NCI-H524 (cell line): ENCODE measurements around the gene SLC30A7.
A peak's percentile ranks its signal among the peaks of the same experiment; 100 is the strongest.
"Not testable (repeated sequence)": the region's sequence is repeated elsewhere in the genome, so short reads cannot be mapped to it uniquely, and the experiment has no call there.

Experiments
- DNase-seq, 2 experiments: peaks; one replicate each; lab custom pipeline; 2025; lab: John Stamatoyannopoulos, UW

Gene SLC30A7, protein sequence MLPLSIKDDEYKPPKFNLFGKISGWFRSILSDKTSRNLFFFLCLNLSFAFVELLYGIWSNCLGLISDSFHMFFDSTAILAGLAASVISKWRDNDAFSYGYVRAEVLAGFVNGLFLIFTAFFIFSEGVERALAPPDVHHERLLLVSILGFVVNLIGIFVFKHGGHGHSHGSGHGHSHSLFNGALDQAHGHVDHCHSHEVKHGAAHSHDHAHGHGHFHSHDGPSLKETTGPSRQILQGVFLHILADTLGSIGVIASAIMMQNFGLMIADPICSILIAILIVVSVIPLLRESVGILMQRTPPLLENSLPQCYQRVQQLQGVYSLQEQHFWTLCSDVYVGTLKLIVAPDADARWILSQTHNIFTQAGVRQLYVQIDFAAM

DNA sequence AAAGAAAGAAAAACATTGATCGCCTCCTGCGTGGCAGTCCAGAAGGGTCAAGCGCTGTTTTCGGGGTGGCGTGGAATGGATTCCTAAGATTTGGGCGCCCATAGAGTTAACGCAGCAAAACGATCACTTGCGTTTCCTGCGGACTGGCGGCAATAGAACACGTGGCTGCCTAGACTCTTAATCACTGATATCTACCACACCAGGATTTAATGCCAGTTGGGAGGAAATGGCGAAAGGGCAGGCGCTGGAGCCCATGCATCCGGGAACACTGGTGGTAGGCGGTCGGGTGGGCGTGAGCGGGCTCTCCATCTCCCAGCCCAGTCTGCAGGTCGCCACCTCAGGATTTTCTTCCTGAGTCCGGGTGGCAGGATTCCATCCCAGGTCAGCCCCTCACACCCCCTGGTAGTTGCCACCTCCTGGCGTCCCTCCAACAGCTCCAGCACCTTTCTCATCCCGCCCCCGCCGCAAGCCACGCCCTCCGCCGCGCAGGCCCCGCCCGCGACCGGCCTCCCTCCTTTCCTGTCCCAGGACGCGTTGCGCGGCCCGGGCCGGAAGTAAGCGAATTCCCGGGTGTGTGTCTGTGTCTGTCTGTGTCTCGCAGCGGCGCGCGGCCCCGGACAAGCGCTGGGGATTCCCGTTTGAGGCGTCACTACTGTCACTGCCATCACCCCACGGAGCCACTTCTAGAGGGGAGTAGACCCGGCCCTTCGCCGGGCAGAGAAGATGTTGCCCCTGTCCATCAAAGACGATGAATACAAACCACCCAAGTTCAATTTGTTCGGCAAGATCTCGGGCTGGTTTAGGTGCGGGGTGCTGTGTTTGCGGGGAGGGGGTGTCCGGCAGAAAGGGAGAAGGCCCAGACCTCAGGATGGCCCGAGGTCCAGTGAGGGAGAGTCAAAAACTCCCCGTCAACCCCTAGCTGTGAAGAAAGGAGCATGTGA lies at the start of gene SLC30A7:
Gene SLC30A7, plus strand, starts transcription at position 551 of the 941 bp plus-strand sequence. Its CDS starts 173 bp downstream, at position 724.
- DNase-seq = peak; percentile 85 to 87

DNA sequence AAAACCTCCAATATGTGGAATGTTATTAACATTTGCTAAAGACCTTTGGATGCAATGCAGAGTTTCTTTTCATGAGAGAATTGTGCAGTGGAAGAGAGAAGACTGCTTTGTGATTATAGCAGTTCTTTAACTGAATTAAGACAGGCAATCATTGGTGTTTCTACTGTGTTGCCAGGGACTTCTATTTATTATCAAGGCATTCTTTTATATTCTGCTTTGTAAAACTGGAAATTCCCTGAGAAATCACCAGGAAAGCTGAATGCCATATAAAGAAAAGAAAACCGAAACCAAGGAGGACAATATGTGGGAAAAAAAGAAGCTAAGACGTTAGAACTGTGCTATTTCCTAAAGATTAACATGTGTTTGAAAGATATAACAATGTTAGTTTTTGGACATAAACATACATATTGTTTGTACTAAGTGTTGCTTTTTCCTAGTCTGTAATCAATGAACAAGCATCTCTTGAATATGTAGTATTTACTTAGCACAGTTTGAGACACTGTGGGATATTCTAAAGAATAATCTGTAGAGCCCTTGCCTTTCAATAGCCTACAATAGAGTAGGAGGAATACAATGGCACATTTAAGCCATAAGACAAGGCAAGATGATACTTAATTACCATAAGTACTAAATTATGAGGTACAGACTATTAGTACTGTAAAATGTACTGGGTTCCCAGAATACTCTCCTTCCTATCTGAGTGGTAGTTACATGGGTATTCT lies 48.4 kb upstream of the SLC30A7 start:
- no peak for DNase-seq

DNA sequence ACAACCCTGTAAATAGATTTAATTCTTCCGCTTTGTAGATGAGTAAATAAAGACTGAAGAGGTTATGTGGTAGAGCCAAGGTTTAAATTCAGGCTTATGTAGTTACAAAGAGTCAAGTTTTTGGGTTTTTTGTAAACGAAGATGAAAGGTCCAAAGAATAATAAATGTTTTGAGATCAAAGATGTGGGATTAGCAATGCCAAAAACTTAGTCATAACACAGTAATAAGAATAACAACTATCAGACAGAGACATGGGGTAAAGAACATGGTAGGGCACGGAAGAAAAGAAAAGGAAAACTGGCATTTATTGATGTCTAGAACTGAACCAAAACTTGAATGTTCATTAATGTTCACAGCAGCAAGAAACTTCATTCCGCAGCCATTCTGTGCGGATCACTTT lies 44.2 kb upstream of the SLC30A7 start:
- no peak for DNase-seq

DNA sequence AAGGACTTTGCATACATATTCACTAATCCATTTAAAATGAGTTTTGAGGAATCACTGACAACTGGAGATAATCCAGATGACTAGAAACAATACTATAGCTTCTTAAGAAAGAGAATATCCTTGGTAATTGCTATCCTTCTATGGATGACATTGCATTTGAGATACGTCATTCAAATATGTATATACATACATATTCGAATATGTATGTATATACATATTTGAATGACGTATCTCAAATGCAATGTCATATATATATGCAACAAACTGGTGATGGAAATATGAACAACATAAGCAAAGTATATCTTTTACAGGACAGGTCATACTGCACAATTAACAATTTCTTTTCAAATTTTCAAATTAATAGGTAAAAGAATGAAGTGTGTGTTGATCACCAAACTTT lies 42.9 kb upstream of the SLC30A7 start:
- DNase-seq = no peak

DNA sequence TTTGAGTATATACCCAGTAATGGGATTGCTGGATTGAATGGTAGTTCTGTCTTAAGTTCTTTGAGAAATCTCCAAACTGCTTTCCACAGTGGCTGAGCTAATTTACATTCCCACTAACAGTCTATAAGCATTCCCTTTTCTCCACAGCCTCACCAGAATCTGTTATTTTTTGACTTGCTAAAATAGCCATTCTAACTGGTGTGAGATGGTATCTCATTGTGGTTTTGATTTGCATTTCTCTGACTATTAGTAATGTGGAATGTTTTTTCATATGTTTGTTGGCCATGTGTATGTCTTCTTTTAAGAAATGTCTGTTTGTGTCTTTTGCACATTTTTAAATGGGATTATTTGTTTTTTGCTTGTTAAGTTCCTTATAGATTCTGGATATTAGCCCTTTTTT lies 40.8 kb upstream of the SLC30A7 start:
- DNase-seq = not testable (repeated sequence)

DNA sequence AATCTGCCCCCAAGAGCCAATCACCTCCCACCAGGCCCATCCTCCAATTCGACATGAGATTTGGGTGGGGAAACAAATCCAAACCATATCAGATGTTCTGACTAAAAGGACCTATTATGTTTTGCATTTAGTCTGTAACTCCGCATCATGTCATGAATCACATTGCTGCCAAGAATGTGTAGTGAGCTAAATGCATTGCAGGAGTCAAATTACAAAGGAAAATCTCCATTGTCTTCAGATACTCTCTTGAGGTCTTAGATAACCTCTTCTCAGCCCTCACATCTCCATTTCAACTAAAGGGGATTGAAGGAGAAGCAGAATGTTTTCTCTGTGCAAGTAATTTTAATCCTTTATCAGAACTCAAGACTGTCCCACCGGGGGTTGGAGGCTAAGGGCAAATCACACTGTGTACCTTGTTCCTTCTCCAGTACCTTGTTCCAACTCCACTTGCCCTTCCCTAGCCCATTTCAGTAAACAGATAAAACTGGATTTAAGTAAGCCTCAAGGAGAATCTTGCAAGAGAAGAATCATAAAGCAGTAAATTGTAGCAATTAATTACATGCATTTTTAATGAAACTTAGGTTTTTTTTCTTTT lies 35.4 kb upstream of the SLC30A7 start:
- peak in 1 of 2 experiments; percentile 20 for DNase-seq

DNA sequence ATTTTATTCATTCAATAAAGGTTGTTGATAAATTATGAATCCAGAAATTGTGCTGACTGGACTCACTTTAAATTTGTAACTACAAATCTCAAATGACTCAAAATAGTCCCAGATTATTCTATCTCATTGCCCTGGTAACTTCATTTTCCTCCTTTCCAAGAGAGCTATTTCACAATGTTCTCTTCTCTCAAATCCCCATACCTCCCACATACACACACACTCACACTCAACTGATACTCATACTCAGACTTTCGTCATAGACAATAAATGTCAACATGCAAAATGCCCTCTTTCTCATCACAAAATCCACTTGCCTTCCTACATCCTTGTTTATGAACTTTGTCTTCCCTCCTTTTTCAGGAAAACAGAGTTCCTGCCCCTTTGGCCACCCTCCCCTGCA lies 34.5 kb upstream of the SLC30A7 start:
- DNase-seq = no peak

DNA sequence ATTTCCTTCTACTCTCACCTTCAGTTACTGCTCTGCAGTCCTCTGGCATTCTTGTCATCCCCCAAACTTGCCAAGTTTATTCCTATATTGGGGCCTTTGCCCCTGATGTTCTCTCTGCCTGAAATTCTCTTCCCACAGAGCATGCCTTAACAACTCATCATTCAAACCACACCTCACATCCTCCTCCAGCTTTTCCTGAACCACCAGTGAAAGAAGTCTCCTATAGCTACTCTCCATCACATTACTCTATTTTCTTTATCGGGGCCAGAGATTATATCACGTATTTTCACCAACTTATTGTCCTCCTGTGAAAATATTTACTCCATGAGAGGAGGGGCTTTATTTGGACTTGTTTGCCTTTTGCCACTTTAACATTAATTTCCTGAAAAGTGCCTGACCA lies 33.3 kb upstream of the SLC30A7 start:
- DNase-seq = no peak

DNA sequence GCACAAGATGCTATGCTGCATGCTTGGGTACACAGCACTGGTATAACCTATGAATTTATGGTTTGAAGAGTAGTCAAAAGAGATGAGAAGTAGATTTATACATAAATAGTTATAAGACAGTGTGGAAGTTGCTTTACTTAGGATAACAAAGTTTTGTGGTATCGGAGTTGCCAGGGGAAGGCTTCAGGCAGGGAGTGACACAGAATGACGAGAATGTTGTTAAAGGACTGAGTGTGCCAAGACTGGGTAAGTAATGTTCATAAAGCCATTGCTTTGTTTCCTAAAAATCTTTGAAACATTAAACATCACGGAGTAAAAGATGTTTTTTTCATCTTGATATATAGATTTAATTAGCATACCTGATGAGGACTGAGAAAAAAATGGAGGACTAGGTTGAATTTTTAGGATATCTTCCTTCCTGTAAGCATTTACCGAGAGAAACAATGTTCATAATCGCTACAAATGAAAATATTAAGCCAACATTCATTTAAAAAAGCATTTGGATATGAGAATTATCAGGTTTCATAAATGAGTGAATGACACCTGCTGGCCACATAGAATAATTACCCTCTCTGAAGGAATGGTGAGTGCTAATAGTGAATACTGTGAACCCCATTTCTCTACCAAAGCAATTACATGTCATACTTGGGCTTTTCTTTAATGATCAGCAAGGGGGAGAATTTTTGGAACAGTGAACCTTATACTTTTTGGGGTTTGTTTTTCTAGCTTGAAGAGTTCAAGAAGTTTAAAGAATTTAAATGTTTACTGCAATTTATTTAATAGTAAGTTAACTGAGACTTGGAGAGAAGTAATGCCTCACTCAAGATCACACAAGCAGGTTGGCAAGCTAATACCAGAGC lies 29.6 kb upstream of the SLC30A7 start:
- peak in 1 of 2 experiments; percentile 59 for DNase-seq

DNA sequence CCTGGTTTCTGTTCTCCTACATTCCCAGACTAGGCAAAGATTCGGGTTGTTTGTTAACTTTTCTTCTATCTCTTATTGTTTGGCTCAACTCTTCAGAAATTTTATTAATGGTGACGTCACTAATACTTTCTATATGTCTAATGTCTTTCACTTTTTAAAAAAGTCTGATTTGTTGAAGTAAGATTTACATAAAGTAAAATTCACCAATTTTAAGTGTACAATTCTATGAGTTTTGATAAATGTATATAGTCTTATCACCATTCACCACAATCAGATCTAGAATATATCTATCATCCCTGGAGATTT lies 29.0 kb upstream of the SLC30A7 start:
- DNase-seq = no peak

DNA sequence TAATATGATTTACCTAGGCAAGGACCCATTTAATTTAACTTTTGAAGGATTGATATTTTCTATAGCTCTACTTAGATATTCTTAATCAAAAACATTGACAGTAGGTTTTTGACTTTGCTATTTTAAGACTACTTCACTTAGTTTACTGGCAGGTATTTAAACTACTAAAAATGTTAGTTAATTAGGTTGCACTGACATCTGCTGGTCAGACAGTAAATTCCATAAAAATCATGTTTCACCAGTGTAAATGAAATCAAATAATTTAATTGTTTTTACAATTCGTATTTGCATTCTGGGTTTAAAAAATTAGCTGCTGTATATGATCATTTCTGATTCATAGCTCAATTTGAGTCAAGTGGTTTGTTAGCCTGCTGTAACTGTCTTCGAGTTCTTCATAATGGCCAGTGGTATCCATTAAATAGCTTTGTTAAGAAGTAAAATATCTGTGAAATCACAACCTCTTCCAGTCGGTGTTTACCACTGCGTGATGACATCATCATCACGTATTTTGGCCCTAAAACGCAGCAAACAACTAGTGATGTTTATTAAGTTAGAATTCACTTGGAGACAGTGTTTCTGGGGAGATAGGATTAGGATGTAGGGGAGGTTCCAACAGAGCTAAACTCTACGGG lies 27.4 kb upstream of the SLC30A7 start:
- peak in 1 of 2 experiments; percentile 36 for DNase-seq

DNA sequence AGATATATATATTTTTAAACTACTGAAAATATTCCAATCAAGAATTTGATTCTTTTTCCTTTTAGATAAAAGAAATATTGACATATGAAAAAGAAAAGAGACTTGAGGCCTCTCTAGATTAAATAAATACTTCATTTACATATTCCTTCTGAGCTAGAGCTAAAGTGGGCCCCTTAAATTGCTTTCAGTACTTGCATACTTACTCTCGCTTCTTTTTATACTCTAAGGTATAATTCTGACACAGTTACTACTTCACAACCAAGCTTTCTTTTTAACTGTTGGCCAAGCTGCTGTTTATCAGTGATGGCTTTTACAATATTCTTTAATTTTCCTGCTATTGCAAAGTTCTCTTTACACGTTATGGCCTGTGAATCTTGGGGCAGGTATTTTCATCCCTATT lies 25.9 kb upstream of the SLC30A7 start:
- DNase-seq = no peak

DNA sequence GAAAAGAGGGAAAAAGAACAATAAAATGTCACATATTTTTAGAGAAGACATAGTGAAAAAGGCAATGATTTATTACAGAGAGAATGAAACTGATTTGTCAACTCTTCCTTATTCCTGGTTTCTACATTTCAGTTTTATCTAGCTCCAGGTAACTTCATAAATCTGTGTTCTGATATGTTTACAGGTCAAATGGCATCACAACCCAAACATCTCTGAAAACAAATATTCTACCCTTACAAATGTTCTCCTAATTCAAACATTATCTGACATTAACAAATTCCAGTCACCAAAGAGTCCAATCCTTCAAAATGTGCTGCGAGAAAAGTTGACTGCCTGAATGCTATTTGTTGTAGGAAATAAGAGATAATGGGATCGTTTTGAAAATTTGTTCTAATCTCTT lies 21.5 kb upstream of the SLC30A7 start:
- DNase-seq = no peak

DNA sequence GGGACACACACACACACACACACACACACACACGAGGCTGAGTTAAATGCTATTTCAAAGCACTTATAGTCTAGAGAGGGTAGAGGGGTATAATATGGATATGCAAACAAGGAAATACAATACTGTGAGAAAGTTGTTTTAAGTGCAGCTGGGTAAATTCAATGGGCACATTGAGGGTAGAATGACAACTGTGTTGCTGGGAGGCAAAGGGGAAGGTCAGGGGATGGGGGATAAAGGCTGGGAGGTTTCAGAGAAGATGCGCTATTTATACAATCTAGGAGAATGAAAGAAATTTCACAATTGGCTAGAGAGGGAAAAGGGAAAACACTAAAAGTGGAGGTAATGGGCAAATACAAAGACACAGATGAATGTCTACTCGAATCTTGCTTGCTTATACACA lies 20.7 kb upstream of the SLC30A7 start:
- no peak for DNase-seq

DNA sequence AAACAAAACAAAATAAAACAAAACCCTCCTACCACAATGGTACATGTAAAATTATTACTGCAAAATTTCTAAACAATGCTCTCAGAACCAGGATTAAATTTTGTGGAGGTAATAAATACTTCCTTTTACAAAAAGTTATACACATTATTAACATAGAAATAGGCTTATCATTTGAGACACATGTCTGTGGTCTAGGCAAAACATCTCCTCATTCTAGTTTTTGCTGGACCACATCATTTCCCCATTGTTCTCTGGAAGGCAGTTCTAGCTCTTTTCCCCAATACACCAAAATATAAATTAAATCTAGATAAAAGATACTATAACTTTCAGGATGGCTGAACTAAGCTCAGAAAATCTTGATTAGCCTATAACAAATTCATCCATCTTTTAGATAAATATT lies 19.6 kb upstream of the SLC30A7 start:
- no peak for DNase-seq

DNA sequence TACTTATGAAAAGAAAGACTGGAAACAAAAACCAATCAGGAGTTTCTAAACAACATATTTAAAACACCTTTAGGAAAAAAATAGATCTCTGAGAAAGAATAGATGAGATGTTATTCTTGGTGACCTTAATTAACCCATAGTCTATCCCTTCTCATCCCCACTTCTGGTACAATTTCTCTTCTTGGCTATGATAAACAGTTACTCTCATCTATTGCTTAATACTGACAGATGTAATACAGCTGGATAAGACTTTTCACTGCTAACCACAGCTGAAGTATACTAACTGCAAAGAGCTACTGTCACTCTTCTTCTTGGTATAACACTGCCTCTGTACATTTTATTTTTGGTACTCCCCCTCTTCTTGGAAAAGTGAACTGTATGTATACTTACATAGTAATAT lies 16.5 kb upstream of the SLC30A7 start:
- DNase-seq = no peak

DNA sequence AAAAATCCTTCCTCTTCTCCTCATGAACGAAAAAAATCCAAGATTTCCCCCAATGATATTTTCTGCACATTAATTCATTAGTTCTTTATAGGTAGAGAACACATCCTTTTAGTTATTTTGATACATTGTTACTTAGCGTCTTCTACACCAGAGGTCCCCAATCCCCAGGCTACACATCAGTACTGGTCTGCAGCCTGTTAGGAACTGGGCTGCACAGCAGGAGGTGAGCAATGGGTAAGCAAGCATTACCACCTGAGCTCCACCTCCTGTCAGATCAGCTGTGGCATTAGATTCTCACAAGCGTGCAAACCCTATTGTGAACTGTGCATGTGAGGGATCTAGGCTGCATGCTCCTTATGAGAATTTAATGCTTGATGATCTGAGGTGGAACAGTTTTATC lies 14.2 kb upstream of the SLC30A7 start:
- DNase-seq = no peak

DNA sequence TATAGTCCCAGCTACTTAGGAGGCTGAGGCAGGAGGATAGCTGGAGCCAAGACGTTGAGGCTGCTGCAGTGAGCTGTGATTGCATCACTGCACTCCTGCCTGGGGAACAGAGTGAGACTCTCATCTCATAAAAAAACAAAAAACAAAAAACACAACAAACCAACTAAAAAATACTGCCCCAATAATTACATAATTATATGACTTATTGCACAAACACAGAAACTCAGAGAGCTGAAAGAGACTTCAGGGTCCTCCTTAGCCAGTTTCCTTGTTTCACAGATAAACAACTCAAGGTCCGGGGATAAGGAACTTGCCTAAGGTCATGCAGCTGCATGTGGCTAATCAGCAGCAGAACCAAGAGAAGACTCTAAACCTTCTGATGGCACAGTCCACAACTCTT lies 13.2 kb upstream of the SLC30A7 start:
- no peak for DNase-seq

DNA sequence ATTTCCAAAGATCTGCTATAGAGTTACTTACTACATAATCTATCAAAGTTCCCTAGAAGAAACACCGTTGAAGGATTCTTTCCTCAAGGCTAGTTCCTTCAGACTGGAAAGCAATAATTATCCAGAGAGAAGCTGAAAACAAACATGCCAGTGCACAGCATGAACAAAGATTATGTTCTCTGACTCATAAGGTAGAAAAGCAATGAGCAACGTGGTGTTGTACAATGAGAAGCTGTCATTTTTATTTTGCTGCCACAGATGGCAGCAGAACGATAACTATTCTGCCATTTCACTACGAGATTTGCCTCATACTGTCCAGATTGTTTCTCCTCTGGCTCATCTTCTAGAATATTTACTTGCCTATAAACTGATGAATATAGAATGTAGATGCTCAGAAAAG lies 11.9 kb upstream of the SLC30A7 start:
- DNase-seq = no peak

DNA sequence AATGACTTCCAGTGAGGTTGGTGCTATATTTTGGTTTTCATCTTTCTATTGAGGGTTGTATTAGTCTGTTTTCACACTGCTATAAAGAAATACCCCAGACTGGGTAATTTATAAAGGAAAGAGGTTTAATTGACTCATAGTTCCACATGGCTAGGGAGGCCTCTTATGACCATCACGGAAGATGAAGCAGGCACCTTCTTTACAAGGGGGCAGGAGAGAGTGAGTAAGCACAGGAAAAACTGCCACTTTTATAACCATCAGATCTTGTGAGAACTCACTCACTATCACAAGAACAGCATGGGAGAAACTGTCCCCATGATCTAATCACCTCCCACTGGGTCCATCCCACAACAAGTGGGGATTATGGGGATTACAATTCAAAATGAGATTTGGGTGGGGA lies 6.9 kb upstream of the SLC30A7 start:
- DNase-seq = not testable (repeated sequence)
